HG02884 (cell line): ENCODE measurements around the gene ZNF414.

ENCODE experiments used
- ATAC-seq: cut with Tn5 transposase; IDR thresholded peaks from one replicate; pipeline ENCODE4 v1.9.1; 2021; ENCODE audit warnings: mild to moderate bottlenecking, moderate library complexity; ENCODE audit not compliant: unreplicated experiment

ZNF414 gene

GRCh38 chr19:8494158-8494557, 19.8 kb downstream of the ZNF414 start:
- ATAC-seq = no peak

GRCh38 chr19:8491574-8491973, 22.4 kb downstream of the ZNF414 start:
- no peak for ATAC-seq

GRCh38 chr19:8490873-8491272, 23.1 kb downstream of the ZNF414 start:
- no peak for ATAC-seq

- ATAC-seq = no peak
Measured at GRCh38 chr19:8490395-8490760, 23.6 kb downstream of the ZNF414 start.

GRCh38 chr19:8489561-8490394, 24.2 kb downstream of the ZNF414 start:
- no peak for ATAC-seq

- ATAC-seq = no peak
Measured at GRCh38 chr19:8488365-8488764, 25.6 kb downstream of the ZNF414 start.

GRCh38 chr19:8487137-8487851, 26.7 kb downstream of the ZNF414 start:
- no peak for ATAC-seq

GRCh38 chr19:8486661-8487136, 27.3 kb downstream of the ZNF414 start:
- ATAC-seq = no peak

GRCh38 chr19:8485561-8486371, 28.2 kb downstream of the ZNF414 start:
- no peak for ATAC-seq

GRCh38 chr19:8484331-8484894, 29.6 kb downstream of the ZNF414 start:
- no peak for ATAC-seq

GRCh38 chr19:8483165-8483564, 30.8 kb downstream of the ZNF414 start:
- no peak for ATAC-seq

- ATAC-seq = no peak
Measured at GRCh38 chr19:8482696-8483095, 31.3 kb downstream of the ZNF414 start.

- ATAC-seq = no peak
Measured at GRCh38 chr19:8481616-8482015, 32.4 kb downstream of the ZNF414 start.

- ATAC-seq = no peak
Measured at GRCh38 chr19:8481201-8481600, 32.8 kb downstream of the ZNF414 start.

- ATAC-seq = no peak
Measured at GRCh38 chr19:8478598-8478997, 35.4 kb downstream of the ZNF414 start.

- ATAC-seq = no peak
Measured at GRCh38 chr19:8477889-8478288, 36.1 kb downstream of the ZNF414 start.

GRCh38 chr19:8476524-8476923, 37.4 kb downstream of the ZNF414 start:
- no peak for ATAC-seq

GRCh38 chr19:8475005-8475404, 39.0 kb downstream of the ZNF414 start:
- ATAC-seq = no peak

- no peak for ATAC-seq
Measured at GRCh38 chr19:8473648-8474476, 40.1 kb downstream of the ZNF414 start.
